ENCODE measurements around the gene YIPF2. TPM values are rescaled to one million over a fixed set of nuclear protein-coding genes. Genes with fewer than 3 reads are reported as not detected.

YIPF2 gene
- total RNA-seq, 6 experiments from 2014 or later = 23.5 to 46.1 (median 31.4) TPM

DNA sequence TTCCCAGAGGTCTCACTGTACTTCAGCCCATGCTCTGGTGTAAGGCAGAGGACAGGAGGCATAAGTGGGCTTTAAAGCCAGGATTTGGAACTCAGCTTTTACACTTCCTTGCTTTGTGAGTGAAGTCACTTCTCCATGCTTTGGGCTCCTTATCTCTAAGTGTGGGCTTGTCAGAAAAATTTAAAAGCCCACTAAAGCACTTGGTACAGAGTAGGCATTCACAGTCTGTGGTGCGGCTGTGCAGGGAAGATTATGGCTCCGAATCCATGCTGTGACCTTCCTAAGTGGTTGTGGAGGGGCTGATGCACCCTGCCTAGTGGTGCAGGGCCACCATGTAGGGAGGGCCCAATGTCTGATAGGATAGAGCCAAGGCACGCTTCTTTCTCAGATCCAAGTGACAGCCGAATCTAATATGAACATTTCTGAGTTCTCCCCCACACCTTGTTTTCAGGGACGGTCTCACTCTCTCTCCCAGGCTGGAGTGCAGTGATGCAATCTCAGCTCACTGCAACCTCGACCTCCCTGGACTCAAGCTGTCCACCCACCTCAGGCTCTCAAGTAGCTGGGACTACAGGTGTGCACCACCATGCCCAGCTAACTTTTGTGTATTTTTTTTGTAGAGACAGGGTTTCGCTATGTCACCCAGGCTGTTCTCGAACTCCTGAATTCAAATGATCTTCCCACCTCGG, 7.1 kb upstream of the YIPF2 start:
- H3K9me3 ChIP-seq = no peaks in the 10 kb centered on the region
- ATAC-seq = no peak
- no peak for TF ChIP-seq POLR2A (IDR thresholded peaks at IDR 0.05)
- TF ChIP-seq, protein P1, sequence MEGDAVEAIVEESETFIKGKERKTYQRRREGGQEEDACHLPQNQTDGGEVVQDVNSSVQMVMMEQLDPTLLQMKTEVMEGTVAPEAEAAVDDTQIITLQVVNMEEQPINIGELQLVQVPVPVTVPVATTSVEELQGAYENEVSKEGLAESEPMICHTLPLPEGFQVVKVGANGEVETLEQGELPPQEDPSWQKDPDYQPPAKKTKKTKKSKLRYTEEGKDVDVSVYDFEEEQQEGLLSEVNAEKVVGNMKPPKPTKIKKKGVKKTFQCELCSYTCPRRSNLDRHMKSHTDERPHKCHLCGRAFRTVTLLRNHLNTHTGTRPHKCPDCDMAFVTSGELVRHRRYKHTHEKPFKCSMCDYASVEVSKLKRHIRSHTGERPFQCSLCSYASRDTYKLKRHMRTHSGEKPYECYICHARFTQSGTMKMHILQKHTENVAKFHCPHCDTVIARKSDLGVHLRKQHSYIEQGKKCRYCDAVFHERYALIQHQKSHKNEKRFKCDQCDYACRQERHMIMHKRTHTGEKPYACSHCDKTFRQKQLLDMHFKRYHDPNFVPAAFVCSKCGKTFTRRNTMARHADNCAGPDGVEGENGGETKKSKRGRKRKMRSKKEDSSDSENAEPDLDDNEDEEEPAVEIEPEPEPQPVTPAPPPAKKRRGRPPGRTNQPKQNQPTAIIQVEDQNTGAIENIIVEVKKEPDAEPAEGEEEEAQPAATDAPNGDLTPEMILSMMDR (IDR thresholded peaks at IDR 0.05) = no peak
- H3K27ac ChIP-seq = no peak overlapping the region
- H3K36me3 ChIP-seq = no peaks in the 10 kb centered on the region
- H3K27me3 ChIP-seq = no peaks in the 10 kb centered on the region
- peaks cover 0 to 20% (median 0%) of the 10 kb centered on the region in 4 donors for H3K4me1 ChIP-seq
- no peak for DNase-seq
- WGBS (ENCODE audit: insufficient coverage, low coverage, low lambda C conversion rate, missing lambda C conversion rate) = 60% methylated on average over 5 of the region's 9 CpGs
- no peak overlapping the region for H3K4me3 ChIP-seq
- intact Hi-C loops (cut with DNase I) = loop anchor here in 1 of 2 donors (10.0 kb wide), 1 partner anchor 279 kb away; no protein-coding TSS in a partner anchor

DNA sequence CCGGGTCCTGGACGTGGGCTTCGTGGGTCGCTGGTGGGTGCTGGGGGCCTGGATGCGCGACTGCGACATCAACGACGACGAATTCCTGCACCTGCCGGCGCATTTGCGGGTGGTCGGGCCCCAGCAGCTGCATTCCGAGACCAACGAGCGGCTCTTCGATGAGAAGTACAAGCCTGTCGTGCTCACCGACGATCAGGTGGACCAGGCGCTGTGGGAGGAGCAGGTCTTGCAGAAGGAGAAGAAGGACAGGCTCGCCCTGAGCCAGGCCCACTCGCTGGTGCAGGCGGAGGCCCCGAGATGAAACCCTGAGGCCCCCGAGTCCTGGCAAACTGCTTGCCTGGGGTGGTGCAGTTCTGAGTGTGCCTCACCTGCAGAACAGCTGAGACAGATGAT, 959 bp upstream of the YIPF2 start:
- Histone ChIP-seq H3K36me3 (no peaks in the 10 kb centered on the region), H3K27me3 (no peaks in the 10 kb centered on the region), H3K4me3 (peak overlapping the region; percentile 96 to 100 (median 98)), H3K27ac (peak overlapping the region in 2 of 3 donors; percentile 53 to 75), H3K4me1 (peaks cover 0 to 18% (median 5%) of the 10 kb centered on the region in 4 donors), H3K9me3 (no peaks in the 10 kb centered on the region)
- intact Hi-C loops (cut with DNase I) = loop anchor here in 1 of 2 donors (10.0 kb wide), 1 partner anchor 55 kb away; the partner anchor contains the start of gene CARM1
- DNase-seq (peak in 1 of 3 donors; percentile 51), ATAC-seq (no peak)
- TF ChIP-seq, protein P1 (IDR thresholded peaks at IDR 0.05) = no peak
- no peak for TF ChIP-seq POLR2A (IDR thresholded peaks at IDR 0.05)
- no CpG with 5 or more reads among the region's 27 CpGs for WGBS (ENCODE audit: insufficient coverage, low coverage, low lambda C conversion rate, missing lambda C conversion rate)

DNA sequence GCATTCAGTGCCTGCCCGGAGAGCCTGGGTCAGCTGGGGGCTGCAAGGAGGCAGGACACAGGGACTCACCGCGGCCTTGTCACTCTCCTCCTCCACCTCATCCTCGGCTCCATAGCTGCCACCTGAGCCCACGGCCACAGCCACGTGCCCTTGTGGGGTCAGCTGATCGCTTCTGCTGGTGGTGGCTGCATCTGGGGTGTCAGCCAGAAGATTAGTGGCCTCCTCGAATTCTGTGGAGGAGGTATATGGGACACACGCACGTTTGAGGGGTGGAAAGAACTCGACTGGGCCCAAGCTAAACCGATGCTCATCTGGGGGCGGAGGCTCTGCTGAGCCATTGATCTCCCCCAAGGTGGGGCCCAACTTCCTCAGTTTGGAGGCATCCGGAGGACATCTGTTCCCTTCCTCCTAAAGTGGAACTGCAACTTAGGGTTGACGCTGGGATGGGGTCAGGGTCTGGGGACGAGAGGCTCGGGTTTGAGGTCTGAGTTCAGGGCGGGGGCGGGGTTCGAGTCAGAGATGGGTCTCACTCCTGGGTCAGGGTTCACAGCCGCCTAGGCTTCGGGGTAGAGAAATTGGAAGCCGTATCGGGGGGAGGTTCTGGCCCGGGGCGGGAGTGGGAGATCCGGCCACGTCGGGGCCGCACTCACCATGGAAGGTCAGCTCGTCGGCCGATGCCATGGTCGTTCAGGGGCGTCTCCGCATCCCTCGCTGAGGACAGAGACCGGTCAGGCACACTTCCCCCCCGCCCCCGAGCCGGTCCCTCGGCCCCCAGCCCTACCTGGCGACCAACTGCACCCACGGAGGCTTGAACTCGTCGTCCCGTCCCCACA, 493 bp downstream of the YIPF2 start:
- 0% methylated on average over 5 of the region's 47 CpGs for WGBS (ENCODE audit: insufficient coverage, low coverage, low lambda C conversion rate, missing lambda C conversion rate)
- no peak for ATAC-seq
- TF ChIP-seq, protein P1 (IDR thresholded peaks at IDR 0.05) = no peak
- no peak for TF ChIP-seq POLR2A (IDR thresholded peaks at IDR 0.05)
- H3K36me3 ChIP-seq = peaks cover 0 to 13% (median 4%) of the 10 kb centered on the region in 4 donors
- DNase-seq = no peak
- intact Hi-C loops (cut with DNase I) = loop anchor here in 1 of 2 donors (10.0 kb wide), 1 partner anchor 53 kb away; the partner anchor contains the start of gene CARM1
- peak overlapping the region; percentile 96 to 100 (median 98) for H3K4me3 ChIP-seq
- H3K27ac ChIP-seq = peak overlapping the region; percentile 53 to 78 (median 75)
- no peaks in the 10 kb centered on the region for H3K9me3 ChIP-seq
- H3K4me1 ChIP-seq = peaks cover 0 to 18% (median 5%) of the 10 kb centered on the region in 4 donors
- no peaks in the 10 kb centered on the region for H3K27me3 ChIP-seq

DNA sequence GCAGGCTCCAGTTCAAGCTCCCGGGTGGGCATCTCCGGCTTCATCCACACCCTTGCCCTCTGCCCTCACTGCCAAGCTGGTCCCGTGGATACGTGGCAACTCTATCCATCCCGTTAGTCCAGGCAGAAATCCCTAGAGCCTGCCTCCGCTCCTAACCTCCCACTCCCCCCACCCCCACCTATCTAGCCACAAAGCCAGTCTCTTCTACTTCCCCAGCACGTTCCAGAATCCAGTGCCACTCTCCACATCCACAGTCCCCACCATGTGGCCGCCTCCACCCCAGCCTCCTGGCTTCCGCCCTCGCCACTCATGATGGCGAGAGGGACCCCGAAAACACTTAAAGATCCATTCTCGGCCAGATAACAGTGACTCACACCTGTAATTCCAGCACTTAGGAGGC, 3.8 kb downstream of the YIPF2 start:
- intact Hi-C loops (cut with DNase I) = loop anchor here (5.0 to 10.0 kb wide), 2 partner anchors 50 to 52 kb away; partner anchors contain the start of gene CARM1 (in 2 of the 2)
- no peaks in the 10 kb centered on the region for H3K9me3 ChIP-seq
- 89% methylated on average over 11 of the region's 13 CpGs for WGBS (ENCODE audit: insufficient coverage, low coverage, low lambda C conversion rate, missing lambda C conversion rate)

More for the DNA sequence above, 3.8 kb downstream of the YIPF2 start:
- Histone ChIP-seq H3K4me3 (no peak overlapping the region), H3K27me3 (no peaks in the 10 kb centered on the region), H3K4me1 (peaks cover 0 to 13% (median 1%) of the 10 kb centered on the region in 4 donors), H3K27ac (no peak overlapping the region), H3K36me3 (peaks cover 0 to 18% (median 12%) of the 10 kb centered on the region in 4 donors)
- no peak for ATAC-seq
- DNase-seq = no peak
- TF ChIP-seq, protein P1 (IDR thresholded peaks at IDR 0.05) = no peak
- no peak for TF ChIP-seq POLR2A (IDR thresholded peaks at IDR 0.05)

Measured in right lobe of liver (tissue), 6 donors.